Astrocyte (in vitro differentiated cells and primary cell): ENCODE measurements around the gene C12orf42.

Experiments used
- EZH2 ChIP-seq: IDR thresholded peaks from 2 replicates; pipeline ENCODE4 v1.6.1; 2012; ENCODE audit warnings: mild to moderate bottlenecking, low read length, inconsistent platforms; ENCODE audit not compliant: insufficient read depth
- TF ChIP-seq, protein P1 (sequence below): IDR thresholded peaks from 2 replicates; pipeline ENCODE4 v1.5.1; 2011; ENCODE audit warnings: low read depth, mild to moderate bottlenecking, inconsistent platforms, low read length, moderate library complexity; ENCODE audit not compliant: insufficient read depth

DNA sequence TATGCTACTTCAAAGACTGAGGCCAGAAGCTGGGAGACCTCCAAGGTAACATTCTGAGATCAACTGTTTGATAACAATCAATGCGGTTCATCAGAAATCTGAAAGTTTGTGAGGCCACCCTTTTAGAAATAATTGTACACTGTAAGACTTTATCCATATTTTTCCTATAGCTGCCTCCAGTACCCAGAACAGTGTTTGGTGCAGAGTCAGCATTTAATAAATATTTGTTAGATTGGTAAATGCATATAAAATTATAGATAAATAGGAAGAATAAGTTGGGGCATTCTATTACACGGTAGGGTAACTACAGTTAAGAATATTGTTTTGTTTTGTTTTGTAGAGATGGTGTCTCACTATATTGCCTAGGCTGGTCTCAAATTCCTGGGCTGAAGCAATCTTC is 141.4 kb downstream of the C12orf42 start:
- TF ChIP-seq EZH2, result no peak
- TF ChIP-seq, protein P1, sequence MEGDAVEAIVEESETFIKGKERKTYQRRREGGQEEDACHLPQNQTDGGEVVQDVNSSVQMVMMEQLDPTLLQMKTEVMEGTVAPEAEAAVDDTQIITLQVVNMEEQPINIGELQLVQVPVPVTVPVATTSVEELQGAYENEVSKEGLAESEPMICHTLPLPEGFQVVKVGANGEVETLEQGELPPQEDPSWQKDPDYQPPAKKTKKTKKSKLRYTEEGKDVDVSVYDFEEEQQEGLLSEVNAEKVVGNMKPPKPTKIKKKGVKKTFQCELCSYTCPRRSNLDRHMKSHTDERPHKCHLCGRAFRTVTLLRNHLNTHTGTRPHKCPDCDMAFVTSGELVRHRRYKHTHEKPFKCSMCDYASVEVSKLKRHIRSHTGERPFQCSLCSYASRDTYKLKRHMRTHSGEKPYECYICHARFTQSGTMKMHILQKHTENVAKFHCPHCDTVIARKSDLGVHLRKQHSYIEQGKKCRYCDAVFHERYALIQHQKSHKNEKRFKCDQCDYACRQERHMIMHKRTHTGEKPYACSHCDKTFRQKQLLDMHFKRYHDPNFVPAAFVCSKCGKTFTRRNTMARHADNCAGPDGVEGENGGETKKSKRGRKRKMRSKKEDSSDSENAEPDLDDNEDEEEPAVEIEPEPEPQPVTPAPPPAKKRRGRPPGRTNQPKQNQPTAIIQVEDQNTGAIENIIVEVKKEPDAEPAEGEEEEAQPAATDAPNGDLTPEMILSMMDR, result no peak
